Activated gamma-delta T cell (primary cell): Measurements from ENCODE around the gene SH2D3C.

Experiments
- DNase-seq: peaks from one replicate; lab custom pipeline; 2025; lab: John Stamatoyannopoulos, UW

Gene SH2D3C

DNA sequence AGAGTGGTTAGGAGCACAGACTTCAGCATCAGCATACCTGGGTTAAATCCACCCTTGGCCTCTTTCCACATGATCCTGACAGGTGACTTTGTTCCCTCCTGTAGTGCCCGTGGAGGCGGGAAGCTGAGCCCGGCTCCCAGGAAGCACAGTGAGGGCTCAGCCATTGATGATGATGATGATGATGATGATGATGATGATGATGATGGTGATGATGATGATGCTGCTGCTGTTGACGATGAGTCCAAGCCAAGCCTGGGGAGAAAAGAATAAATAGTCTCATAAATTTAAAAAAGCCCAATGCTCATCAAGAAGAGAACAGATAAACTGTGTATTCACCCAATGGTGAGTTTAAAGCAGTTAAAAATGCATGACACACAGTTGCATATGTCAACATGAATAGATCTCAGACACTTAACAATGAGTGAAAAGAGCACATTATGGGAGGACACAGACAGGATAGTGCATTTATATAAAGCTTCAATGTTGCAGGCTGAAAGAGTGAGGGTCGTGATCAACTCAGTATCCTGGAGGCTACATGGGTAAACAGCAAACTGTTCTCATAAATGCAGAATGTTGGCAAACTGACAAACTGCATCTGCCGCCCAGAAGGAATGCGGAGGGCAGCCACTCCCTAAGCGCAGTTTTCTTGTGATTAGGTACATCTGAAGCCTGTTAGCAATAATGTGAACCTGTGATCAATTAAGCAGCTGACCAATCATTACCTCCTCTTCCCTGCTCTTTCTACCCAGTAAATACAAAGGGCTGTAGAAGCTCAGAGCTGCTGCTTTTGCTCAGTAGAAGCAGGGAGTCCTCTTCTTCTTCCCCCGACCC, 83.4 kb downstream of the SH2D3C start:
- DNase-seq: no peak

DNA sequence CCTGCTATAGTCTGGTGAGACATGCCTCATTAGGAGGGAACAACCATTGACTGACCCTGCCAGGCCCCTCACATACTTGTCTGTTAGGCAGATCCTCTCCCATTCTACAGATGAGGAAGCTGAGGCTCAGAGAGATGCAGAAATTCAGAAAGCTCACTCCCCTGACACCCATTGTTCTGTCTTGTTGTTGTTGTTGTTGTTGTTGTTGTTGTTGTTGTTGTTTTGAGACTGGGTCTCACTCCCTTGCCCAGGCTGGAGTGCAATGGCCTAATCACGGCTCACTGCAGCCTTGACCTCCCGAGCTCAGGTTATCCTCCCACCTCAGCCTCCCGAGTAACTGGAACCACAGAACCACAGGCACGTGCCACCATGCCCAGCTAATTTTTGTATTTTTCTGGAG, 84.8 kb downstream of the SH2D3C start:
- DNase-seq: no peak

DNA sequence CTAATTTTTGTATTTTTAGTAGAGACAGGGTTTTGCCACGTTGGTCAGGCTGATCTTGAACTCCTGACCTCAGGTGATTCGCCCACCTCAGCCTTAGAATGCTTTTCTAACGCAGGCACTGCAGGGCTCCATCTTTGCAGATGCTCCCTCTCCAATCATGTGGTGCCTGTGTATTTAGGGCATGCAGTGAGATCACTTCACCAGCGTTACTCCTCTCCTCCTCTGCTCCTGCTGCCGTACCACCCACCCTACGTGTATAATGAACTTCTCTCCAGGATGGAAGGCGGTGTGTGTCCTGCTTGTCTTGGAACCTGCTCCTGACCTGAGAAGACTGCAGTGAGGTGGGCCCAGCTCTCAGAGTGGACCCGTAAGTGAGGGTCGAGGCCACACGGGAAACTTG, 85.3 kb downstream of the SH2D3C start:
- no peak for DNase-seq

DNA sequence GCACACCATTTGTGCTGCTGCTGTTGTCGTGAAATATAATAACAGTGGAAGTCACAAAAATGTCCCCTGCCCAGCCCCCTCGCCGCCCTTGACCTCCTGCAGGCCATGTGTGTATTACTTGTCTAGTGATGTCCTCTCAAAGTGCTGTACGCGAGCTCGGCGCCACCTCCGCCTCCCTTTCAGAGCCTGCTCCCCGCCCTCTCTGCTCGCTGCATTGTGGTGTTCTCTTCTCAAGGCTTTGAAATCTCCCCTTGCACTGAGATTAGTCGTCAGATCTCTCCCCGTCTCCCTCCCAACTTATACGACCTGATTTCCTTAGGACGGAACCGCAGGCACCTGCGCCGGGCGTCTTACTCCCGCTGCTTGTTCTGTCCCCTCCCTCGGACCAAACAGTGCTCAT, 86.4 kb downstream of the SH2D3C start:
- DNase-seq: no peak

DNA sequence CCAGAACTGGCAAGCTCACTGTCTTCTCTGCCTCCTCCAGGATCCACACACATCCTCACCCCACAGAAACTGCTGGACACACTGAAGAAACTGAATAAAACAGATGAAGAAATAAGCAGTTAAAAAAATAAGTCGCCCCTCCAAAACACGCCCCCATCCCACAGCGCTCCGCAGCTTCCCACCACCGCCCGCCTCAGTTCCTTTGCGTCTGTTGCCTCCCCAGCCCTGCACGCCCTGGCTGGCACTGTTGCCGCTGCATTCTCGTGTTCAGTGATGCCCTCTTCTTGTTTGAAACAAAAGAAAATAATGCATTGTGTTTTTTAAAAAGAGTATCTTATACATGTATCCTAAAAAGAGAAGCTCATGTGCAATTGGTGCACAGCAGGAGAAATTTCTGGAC, 87.7 kb downstream of the SH2D3C start:
- no peak for DNase-seq

DNA sequence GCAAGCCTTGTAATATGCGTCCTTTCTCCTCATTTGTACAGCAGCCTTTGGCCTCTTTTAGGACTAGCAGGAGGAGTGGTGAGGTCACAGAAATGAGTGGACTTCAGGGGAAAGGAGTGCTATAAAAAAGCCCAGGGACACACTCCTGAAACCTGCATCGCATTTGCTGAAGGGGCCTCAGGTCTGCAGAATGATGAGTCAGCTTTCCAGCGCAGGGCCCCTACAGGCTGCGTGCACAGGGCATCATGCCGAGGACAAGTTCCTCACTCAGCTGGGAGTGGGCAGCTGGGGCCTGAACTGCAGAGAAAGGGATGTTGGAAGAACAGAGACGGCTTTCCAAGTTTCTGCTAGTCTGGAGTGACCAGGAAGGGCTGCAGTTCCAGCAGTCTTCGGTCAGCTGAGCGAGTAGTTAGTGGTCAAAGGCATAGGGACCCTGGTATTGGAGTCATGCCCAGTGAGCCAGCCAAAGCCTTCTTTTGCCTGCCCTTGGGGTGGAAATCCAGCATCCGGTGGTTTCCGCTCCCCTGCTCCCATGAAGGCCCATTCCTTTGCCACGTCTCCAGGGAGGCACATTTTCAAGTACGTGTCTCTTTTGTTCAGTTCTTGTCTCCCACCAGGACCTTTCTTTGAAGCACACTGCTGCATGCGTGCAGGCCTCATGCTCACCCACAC, 89.0 kb downstream of the SH2D3C start:
- DNase-seq: no peak
